Prostate gland (tissue), 2 donors: ENCODE data around the gene FBXO42.

Source experiments
- CTCF ChIP-seq, 4 experiments: fragments of 200-600 bp in 2 of 4; fragments of 450-650 bp in 2 of 4; sonication (generic) in 2 of 4; IDR thresholded peaks; 1 replicate in 3 of 4; 2 replicates in 1 of 4; pipeline ENCODE4 v1.5.1; 2016 to 2019; ENCODE audit warnings: antibody characterized with exemption in 4 of 4, mild to moderate bottlenecking in 2 of 4, moderate library complexity in 2 of 4
- POLR2A ChIP-seq: fragments of 450-650 bp; IDR thresholded peaks from one replicate; pipeline ENCODE4 v1.6.1; 2016; ENCODE audit warnings: antibody characterized with exemption, mild to moderate bottlenecking
- POLR2AphosphoS5 ChIP-seq: sonication (generic); formaldehyde crosslinking; IDR thresholded peaks from one replicate; pipeline ENCODE4 v1.6.1; 2017; ENCODE audit warnings: antibody characterized with exemption

GRCh38 chr1:16340673-16341072, 11.6 kb downstream of the FBXO42 start:
- no peak for TF ChIP-seq POLR2AphosphoS5
- no peak for TF ChIP-seq CTCF (IDR thresholded peaks at IDR 0.05)
- no peak for TF ChIP-seq POLR2A
